ENCODE measurements around the gene DYNC1H1. TPM values are rescaled to one million over a fixed set of nuclear protein-coding genes. Genes with fewer than 3 reads are reported as not detected.
A peak's percentile ranks its signal among the peaks of the same experiment; 100 is the strongest.

Gene DYNC1H1
- total RNA-seq, 6 donors from 2014 or later, result 352 to 556 (median 447) TPM

DNA sequence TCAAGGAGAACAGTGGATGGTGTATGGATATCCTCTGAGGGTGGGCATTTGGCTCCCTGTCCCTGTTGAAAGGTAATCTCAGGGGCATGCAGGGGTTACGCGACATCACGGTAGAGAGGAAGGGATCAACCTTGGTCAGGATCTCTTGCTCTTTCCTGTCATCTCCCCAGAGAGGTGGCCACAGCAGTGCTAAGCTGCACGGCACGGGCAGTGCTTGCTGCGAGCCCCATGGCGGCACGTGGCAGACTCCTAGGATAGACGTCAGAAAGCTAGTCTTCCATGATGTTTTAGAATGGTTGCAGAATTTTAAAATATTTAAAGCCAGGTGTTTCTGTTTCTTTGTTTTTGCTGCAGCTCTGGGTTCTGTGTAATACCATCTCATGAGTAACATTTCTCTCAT lies 41.0 kb downstream of the DYNC1H1 start:
- no peak overlapping the region for H3K4me3 ChIP-seq
- H3K9me3 ChIP-seq, result no peaks in the 10 kb centered on the region
- H3K36me3 ChIP-seq, result peaks cover 86 to 100% (median 96%) of the 10 kb centered on the region in 4 donors
- no peaks in the 10 kb centered on the region for H3K4me1 ChIP-seq
- DNase-seq, result peak in 1 of 2 donors; percentile 37
- WGBS, 2 donors, result 93 to 95% methylated on average over 8 to 9 of the region's 9 CpGs
- no peak for ATAC-seq (ENCODE audit: low FRiP score in 2 of 2)
- no peaks in the 10 kb centered on the region for H3K27me3 ChIP-seq
- no peak for TF ChIP-seq POLR2A (IDR thresholded peaks at IDR 0.05)
- TF ChIP-seq, protein P1, sequence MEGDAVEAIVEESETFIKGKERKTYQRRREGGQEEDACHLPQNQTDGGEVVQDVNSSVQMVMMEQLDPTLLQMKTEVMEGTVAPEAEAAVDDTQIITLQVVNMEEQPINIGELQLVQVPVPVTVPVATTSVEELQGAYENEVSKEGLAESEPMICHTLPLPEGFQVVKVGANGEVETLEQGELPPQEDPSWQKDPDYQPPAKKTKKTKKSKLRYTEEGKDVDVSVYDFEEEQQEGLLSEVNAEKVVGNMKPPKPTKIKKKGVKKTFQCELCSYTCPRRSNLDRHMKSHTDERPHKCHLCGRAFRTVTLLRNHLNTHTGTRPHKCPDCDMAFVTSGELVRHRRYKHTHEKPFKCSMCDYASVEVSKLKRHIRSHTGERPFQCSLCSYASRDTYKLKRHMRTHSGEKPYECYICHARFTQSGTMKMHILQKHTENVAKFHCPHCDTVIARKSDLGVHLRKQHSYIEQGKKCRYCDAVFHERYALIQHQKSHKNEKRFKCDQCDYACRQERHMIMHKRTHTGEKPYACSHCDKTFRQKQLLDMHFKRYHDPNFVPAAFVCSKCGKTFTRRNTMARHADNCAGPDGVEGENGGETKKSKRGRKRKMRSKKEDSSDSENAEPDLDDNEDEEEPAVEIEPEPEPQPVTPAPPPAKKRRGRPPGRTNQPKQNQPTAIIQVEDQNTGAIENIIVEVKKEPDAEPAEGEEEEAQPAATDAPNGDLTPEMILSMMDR (IDR thresholded peaks at IDR 0.05), result no peak
- no peak for TF ChIP-seq POLR2AphosphoS5 (IDR thresholded peaks at IDR 0.05)
- TF ChIP-seq EP300 (IDR thresholded peaks at IDR 0.05), result no peak
- no peak overlapping the region for H3K27ac ChIP-seq

DNA sequence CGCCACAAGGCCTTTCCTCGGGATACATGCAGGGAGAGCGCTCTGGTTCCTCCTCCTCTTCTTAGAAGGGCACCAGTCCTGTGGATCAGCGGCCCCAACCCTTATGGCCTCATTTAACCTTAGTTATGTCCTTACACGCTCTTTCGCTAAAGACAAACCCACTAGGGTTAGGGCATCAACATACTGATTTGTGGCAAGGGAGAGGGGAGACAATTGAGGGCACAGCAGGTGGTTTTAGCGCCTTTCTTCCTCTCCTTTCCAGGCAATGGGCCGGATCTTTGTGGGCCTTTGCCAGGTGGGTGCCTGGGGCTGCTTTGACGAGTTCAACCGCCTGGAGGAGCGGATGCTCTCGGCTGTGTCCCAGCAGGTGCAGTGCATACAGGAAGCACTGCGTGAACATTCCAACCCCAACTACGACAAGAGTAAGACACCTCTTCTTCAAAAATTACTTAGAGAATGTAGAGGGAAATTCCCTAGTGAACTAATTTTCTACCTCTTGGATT lies 43.6 kb downstream of the DYNC1H1 start:
- ATAC-seq (ENCODE audit: low FRiP score in 2 of 2), result no peak
- H3K36me3 ChIP-seq, result peaks cover 84 to 100% (median 97%) of the 10 kb centered on the region in 4 donors
- H3K4me1 ChIP-seq, result no peaks in the 10 kb centered on the region
- no peaks in the 10 kb centered on the region for H3K9me3 ChIP-seq
- 95 to 97% methylated on average over 14 of the region's 14 CpGs for WGBS, 2 donors
- no peak overlapping the region for H3K4me3 ChIP-seq
- no peaks in the 10 kb centered on the region for H3K27me3 ChIP-seq
- TF ChIP-seq EP300 (IDR thresholded peaks at IDR 0.05) (no peak), POLR2A (IDR thresholded peaks at IDR 0.05) (no peak)
- TF ChIP-seq, protein P1 (IDR thresholded peaks at IDR 0.05), result no peak
- DNase-seq, result no peak
- H3K27ac ChIP-seq, result no peak overlapping the region

DNA sequence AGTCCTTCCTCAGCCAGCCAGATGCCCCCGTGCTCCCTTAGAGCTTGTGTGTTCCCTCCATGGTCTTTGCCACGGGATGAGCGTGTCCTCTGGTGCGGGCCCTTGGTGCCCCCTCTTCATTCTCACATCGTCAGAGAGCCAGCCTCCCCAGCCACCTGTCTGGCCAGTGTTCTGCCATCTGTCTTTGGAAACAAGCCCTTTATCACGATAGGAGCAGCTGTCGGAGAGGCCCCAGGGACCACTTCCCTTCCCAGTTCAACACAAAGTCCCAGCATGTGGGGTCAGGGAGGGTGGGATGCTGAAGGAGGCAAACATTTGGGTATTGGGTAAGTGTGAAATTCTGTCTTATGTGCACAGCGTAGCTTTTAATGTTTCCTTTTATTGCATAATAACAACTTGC lies 44.5 kb downstream of the DYNC1H1 start:
- no peak overlapping the region for H3K4me3 ChIP-seq
- no peaks in the 10 kb centered on the region for H3K9me3 ChIP-seq
- TF ChIP-seq EP300 (IDR thresholded peaks at IDR 0.05) (no peak), POLR2A (IDR thresholded peaks at IDR 0.05) (no peak), POLR2AphosphoS5 (IDR thresholded peaks at IDR 0.05) (no peak)
- TF ChIP-seq, protein P1 (IDR thresholded peaks at IDR 0.05), result no peak
- ATAC-seq (ENCODE audit: low FRiP score in 2 of 2), result no peak
- 90 to 93% methylated on average over 7 to 8 of the region's 8 CpGs for WGBS, 2 donors
- H3K4me1 ChIP-seq, result no peaks in the 10 kb centered on the region
- H3K27ac ChIP-seq, result no peak overlapping the region
- peaks cover 83 to 100% (median 97%) of the 10 kb centered on the region in 4 donors for H3K36me3 ChIP-seq
- no peaks in the 10 kb centered on the region for H3K27me3 ChIP-seq
- no peak for DNase-seq

DNA sequence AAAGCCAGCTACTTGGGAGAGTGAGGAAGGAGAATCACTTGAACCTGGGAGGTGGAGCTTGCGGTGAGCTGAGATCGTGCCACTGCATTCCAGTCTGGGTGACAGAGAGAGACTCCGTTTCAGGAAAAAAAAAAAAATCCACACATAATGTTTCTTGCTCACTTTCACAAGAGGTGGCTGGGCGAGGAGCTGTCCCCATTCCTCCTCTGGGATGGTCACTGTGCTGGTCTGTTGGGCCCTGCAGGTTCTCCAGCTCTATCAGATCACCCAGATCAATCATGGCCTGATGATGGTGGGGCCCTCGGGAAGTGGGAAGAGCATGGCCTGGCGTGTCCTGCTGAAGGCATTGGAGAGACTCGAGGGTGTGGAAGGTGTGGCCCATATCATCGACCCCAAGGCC lies 47.3 kb downstream of the DYNC1H1 start:
- no peaks in the 10 kb centered on the region for H3K4me1 ChIP-seq
- H3K9me3 ChIP-seq, result no peaks in the 10 kb centered on the region
- H3K36me3 ChIP-seq, result peaks cover 77 to 100% (median 98%) of the 10 kb centered on the region in 4 donors
- TF ChIP-seq POLR2A (IDR thresholded peaks at IDR 0.05), result no peak
- TF ChIP-seq, protein P1 (IDR thresholded peaks at IDR 0.05), result no peak
- no peak for TF ChIP-seq POLR2AphosphoS5 (IDR thresholded peaks at IDR 0.05)
- TF ChIP-seq EP300 (IDR thresholded peaks at IDR 0.05), result no peak
- DNase-seq, result no peak
- ATAC-seq (ENCODE audit: low FRiP score in 2 of 2), result no peak
- no peak overlapping the region for H3K27ac ChIP-seq
- no peak overlapping the region for H3K4me3 ChIP-seq
- WGBS, 2 donors, result 82 to 85% methylated on average over 6 to 8 of the region's 8 CpGs
- H3K27me3 ChIP-seq, result no peaks in the 10 kb centered on the region

DNA sequence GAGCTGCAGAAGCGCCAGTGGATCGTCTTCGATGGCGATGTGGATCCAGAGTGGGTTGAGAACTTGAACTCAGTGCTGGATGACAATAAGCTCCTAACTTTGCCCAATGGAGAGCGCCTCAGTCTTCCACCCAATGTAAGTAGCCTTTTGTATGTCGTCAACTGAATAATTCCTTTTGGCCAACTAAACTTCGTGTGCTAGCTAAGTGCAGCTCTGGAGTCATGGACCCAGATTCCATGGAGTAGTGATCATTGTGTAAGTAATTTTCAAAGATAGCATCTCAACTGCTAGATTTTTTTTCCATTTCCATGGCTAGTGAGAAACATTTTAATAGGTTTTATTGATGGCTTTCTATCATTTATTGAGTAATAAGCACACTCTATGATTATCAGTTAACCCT lies 48.0 kb downstream of the DYNC1H1 start:
- Histone ChIP-seq H3K4me3 (no peak overlapping the region), H3K9me3 (no peaks in the 10 kb centered on the region), H3K27me3 (no peaks in the 10 kb centered on the region), H3K4me1 (no peaks in the 10 kb centered on the region), H3K27ac (no peak overlapping the region), H3K36me3 (peaks cover 78 to 100% (median 99%) of the 10 kb centered on the region in 4 donors)
- ATAC-seq (ENCODE audit: low FRiP score in 2 of 2), result no peak
- no peak for DNase-seq
- TF ChIP-seq POLR2AphosphoS5 (IDR thresholded peaks at IDR 0.05) (no peak), EP300 (IDR thresholded peaks at IDR 0.05) (no peak), POLR2A (IDR thresholded peaks at IDR 0.05) (no peak)
- TF ChIP-seq, protein P1 (IDR thresholded peaks at IDR 0.05), result no peak
- whole genome bisulfite sequencing, 2 donors, result 93 to 94% methylated on average over 7 of the region's 7 CpGs
